GM20000 (cell line): ENCODE data around the gene CNOT6.

Experiments used
- DNase-seq: peaks from one replicate; pipeline ENCODE4 v3.0.0; 2012; ENCODE audit warnings: low spot score
- TF ChIP-seq, protein P1 (sequence below): IDR thresholded peaks from 2 replicates; pipeline ENCODE4 v1.5.1; 2012; ENCODE audit warnings: mild to moderate bottlenecking, control low read depth; ENCODE audit errors: extremely low read depth, missing control alignments

Gene CNOT6

DNA sequence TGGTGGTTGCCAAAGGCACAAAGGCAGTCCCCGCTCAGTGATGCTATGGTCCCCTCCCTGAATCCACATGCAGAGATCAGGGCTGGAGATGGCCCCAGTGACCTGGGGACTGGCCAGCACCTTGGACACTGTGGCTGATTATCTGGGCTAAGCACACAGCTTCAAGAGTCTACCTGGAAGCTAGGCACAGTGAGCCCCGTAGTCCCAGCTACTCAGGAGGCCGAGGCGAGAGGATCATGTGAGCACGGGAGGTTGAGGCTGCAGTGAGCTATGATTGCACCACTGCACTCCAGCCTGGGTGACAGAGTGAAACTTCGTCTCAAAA is 105.4 kb downstream of the CNOT6 start:
- peak; percentile 14 for DNase-seq
- TF ChIP-seq, protein P1, sequence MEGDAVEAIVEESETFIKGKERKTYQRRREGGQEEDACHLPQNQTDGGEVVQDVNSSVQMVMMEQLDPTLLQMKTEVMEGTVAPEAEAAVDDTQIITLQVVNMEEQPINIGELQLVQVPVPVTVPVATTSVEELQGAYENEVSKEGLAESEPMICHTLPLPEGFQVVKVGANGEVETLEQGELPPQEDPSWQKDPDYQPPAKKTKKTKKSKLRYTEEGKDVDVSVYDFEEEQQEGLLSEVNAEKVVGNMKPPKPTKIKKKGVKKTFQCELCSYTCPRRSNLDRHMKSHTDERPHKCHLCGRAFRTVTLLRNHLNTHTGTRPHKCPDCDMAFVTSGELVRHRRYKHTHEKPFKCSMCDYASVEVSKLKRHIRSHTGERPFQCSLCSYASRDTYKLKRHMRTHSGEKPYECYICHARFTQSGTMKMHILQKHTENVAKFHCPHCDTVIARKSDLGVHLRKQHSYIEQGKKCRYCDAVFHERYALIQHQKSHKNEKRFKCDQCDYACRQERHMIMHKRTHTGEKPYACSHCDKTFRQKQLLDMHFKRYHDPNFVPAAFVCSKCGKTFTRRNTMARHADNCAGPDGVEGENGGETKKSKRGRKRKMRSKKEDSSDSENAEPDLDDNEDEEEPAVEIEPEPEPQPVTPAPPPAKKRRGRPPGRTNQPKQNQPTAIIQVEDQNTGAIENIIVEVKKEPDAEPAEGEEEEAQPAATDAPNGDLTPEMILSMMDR = no peak

GRCh38 chr5:180599981-180600553 is 105.9 kb downstream of the CNOT6 start:
- peak; percentile 23 for DNase-seq
- TF ChIP-seq, protein P1 = no peak

DNA sequence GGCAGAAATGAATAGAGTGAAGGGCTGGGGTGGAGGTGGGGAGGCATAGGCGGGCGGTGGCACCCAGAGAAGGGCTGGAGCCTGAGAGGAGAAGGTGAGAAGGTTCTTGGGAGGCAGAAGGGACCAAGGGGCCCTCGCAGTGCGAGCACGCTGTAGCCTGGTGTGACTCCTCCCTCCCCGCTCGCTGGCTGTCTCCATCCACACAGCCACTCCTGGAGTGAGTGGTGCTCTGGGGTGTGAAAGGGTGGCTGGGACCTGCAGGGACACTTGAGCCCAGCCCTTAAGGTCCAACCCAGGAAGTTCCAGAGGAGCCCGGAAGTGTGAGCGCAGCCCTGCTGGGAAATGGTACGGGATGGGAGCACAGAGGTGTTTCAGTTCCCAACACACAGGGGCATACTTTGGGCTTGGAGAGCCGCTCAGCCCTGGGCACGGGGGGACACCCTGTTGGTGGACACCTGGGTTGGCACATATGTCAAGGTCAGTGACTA is 106.4 kb downstream of the CNOT6 start:
- peak; percentile 14 for DNase-seq
- TF ChIP-seq, protein P1 = no peak

GRCh38 chr5:180601591-180602480 is 107.7 kb downstream of the CNOT6 start:
- TF ChIP-seq, protein P1 = no peak
- DNase-seq = peak; percentile 18

GRCh38 chr5:180602481-180603075 is 108.4 kb downstream of the CNOT6 start:
- DNase-seq = peak; percentile 26
- TF ChIP-seq, protein P1 = no peak

DNA sequence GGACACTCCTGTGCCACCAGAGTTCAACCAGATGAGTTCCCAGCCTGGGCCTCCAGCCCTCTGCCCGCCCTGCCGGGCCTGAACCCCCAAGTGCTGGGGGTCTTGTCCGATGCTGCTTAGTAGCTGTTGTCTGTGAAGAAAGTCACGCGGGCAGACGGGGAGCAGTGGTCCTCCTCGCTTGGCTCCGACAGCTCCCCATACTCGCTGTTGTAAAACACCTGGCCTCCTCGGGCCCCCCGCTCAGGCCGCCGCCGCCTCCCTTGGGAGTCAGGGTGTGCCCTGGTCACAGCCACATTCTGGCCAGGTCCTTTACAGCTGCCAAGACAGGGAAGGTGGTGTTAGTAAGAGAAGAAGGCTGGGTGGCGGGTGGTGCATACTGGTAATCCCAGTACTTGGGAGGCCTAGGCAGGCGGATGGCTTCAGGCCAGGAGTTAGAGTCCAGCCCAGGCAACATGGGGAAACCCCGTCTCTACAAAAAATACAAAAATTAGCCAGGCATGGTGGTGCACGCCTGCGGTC is 109.0 kb downstream of the CNOT6 start:
- TF ChIP-seq, protein P1 = no peak
- DNase-seq = peak; percentile 17

DNA sequence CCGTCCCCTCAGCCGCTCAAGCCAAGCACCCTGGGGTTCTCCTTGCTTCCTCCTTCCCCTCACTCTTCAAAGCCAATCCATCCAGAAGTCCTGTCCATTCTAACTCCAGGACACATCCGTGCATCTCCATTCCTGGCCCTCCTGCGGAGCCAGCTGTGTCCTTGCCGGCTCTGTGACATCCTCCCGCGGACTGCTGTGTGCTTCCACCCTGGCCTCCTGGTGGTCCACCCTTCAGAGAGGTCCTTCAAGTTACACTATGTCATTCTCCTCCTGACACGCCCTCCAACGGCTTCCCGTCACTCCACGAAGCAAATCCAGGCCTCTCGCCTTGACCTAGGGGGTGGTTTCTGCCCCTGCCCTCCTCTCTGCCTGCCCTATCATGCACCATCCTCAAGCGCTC is 110.1 kb downstream of the CNOT6 start:
- no peak for DNase-seq
- TF ChIP-seq, protein P1 = no peak
